Measurements from ENCODE around the gene SDCBP2. TPM values are rescaled to one million over a fixed set of nuclear protein-coding genes. Genes with fewer than 3 reads are reported as not detected.

SDCBP2 gene
- total RNA-seq, 1 experiment from 2014 or later: 1.9 TPM

- Histone ChIP-seq H2BK15ac (ENCODE audit: low read depth, low read length) (no peak overlapping the region), H3K4me1 (ENCODE audit: insufficient read depth, low read length) (no peaks in the 10 kb centered on the region; the same call in 1 of the 2 replicates), H3K4ac (ENCODE audit: low read depth, low read length) (no peak overlapping the region), H3K23me2 (ENCODE audit: insufficient read length, low read depth, low read length, poor library complexity, severe bottlenecking) (peaks cover 5% of the 10 kb centered on the region), H3K79me2 (ENCODE audit: insufficient read depth, low read length) (no peaks in the 10 kb centered on the region), H3K9ac (ENCODE audit: extremely low read depth, insufficient read length, low read length) (no peak overlapping the region), H4K8ac (replicated peaks; ENCODE audit: insufficient read length, low read depth, low read length) (no peak overlapping the region), H3K27me3 (ENCODE audit: insufficient read depth, low read length) (no peaks in the 10 kb centered on the region), H3K4me2 (ENCODE audit: insufficient read depth, insufficient read length, low read length) (no peak overlapping the region), H2BK12ac (ENCODE audit: insufficient read length, low read depth, low read length) (no peak overlapping the region), H3K23ac (ENCODE audit: insufficient read length, low read depth, low read length) (no peak overlapping the region), H3K27ac (ENCODE audit: insufficient read length, low read depth, low read length) (no peak overlapping the region), H2AK5ac (ENCODE audit: insufficient read length, low read length) (no peak overlapping the region), H3K56ac (ENCODE audit: insufficient read length, low read depth, low read length) (no peak overlapping the region), H3K18ac (ENCODE audit: insufficient read length, low read depth, low read length) (no peak overlapping the region), H2AFZ (ENCODE audit: low read length) (no peak overlapping the region), H3K79me1 (ENCODE audit: insufficient read depth, low read depth, low read length, poor library complexity, severe bottlenecking) (no peaks in the 10 kb centered on the region), H4K91ac (ENCODE audit: insufficient read length, low read depth, low read length) (no peak overlapping the region), H4K20me1 (ENCODE audit: control insufficient read depth, insufficient read depth, insufficient read length) (no peaks in the 10 kb centered on the region), H4K5ac (ENCODE audit: insufficient read length, low read depth, low read length) (no peak overlapping the region), H2BK5ac (ENCODE audit: insufficient read length, low read length) (no peak overlapping the region), H2BK120ac (ENCODE audit: low read depth, low read length, poor library complexity, severe bottlenecking) (no peak overlapping the region), H3K14ac (ENCODE audit: insufficient read depth, low read length) (no peak overlapping the region; the same call in 1 of the 2 replicates), H3T11ph (ENCODE audit: low read length) (no peak overlapping the region), H2BK20ac (ENCODE audit: low read depth, low read length, poor library complexity, severe bottlenecking) (no peak overlapping the region), H3K9me3 (ENCODE audit: control insufficient read depth, low read depth, low read length) (no peaks in the 10 kb centered on the region)
- Mint-ChIP-seq H3K27ac (peak overlapping the region in 1 of 3 experiments; percentile 39; a peak in 2 of 7 replicates), H3K4me1 (peaks cover 11 to 13% of the 10 kb centered on the region in 2 experiments), H3K9me3 (no peaks in the 10 kb centered on the region), H3K36me3 (ENCODE audit: insufficient read depth in 1 of 3, low read depth in 3 of 3) (no peaks in the 10 kb centered on the region), H3K27me3 (ENCODE audit: low read depth) (peaks cover 6% of the 10 kb centered on the region), H3K4me3 (no peak overlapping the region; a peak in 1 of 5 replicates)
- peak; percentile 46; the same call in 2 of the 3 replicates for TF ChIP-seq CTCF (conservative IDR thresholded peaks at IDR 0.05)
- DNase-seq: peak; percentile 50
- no CpG with 5 or more reads among the region's 12 CpGs for WGBS (ENCODE audit: extremely low coverage, insufficient read length, low lambda C conversion rate)
Measured at GRCh38 chr20:1309439-1309847, 19.5 kb downstream of the SDCBP2 start.

Measured in H9 (cell line).